Mesothelial cell of epicardium (in vitro differentiated cells): ENCODE measurements around the gene PEX7. TPM values are rescaled to one million over a fixed set of nuclear protein-coding genes. Genes with fewer than 3 reads are reported as not detected.

ENCODE experiments used
- DNase-seq, 2 experiments: peaks; one replicate each; pipeline ENCODE4 v3.0.0; 2021; ENCODE audit warnings: low spot score in 2 of 2; ENCODE audit not compliant: unreplicated experiment in 2 of 2
- H3K27ac Mint-ChIP-seq: 2 replicates; pipeline ENCODE4 v1.8.0; 2021; ENCODE audit warnings: mixed read lengths
- H3K27me3 Mint-ChIP-seq: 2 replicates; pipeline ENCODE4 v1.8.0; 2021; ENCODE audit warnings: low read depth, mixed read lengths
- H3K36me3 Mint-ChIP-seq: 2 replicates; pipeline ENCODE4 v1.8.0; 2021; ENCODE audit warnings: mixed read lengths
- H3K4me1 Mint-ChIP-seq: 2 replicates; pipeline ENCODE4 v1.8.0; 2021; ENCODE audit warnings: mixed read lengths
- H3K4me3 Mint-ChIP-seq: 2 replicates; pipeline ENCODE4 v1.8.0; 2021; ENCODE audit warnings: mild to moderate bottlenecking, moderate library complexity, mixed read lengths
- H3K9me3 Mint-ChIP-seq: 2 replicates; pipeline ENCODE4 v1.8.0; 2021; ENCODE audit warnings: mixed read lengths
- total RNA-seq: library from RNA; stranded (reverse); gene quantifications from 3 replicates; pipeline ENCODE4 v1.2.1, GENCODE V29; 2021
- TF ChIP-seq, protein P1 (sequence below): fragments of 200-600 bp; sonication (generic); IDR thresholded peaks from one replicate; pipeline ENCODE4 v1.5.0; 2021; ENCODE audit warnings: antibody characterized with exemption; ENCODE audit not compliant: unreplicated experiment

Gene PEX7
- total RNA-seq, 1 donor from 2014 or later, result 8.3 TPM

DNA sequence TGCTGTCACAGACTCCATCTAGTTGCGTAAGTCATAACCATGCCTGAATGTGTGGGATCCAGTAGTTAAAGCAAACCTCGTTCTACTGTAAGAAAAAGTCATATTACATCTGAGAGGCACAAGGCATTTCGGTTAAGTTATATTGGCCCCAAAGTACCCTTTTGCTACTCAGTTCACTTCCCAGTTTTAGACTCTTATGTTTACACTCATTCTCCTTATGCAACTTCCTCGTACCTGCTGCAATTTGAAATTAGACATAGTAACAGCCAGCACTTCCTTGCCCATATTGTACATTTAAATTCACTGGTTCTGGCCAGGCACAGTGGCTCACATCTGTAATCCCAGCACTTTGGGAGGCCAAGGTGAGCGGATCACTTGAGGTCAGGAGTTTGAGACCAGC lies 37.0 kb downstream of the PEX7 start:
- H3K27me3 Mint-ChIP-seq, result no peaks in the 10 kb centered on the region
- H3K27ac Mint-ChIP-seq, result no peak overlapping the region
- no peaks in the 10 kb centered on the region for H3K9me3 Mint-ChIP-seq
- TF ChIP-seq, protein P1, sequence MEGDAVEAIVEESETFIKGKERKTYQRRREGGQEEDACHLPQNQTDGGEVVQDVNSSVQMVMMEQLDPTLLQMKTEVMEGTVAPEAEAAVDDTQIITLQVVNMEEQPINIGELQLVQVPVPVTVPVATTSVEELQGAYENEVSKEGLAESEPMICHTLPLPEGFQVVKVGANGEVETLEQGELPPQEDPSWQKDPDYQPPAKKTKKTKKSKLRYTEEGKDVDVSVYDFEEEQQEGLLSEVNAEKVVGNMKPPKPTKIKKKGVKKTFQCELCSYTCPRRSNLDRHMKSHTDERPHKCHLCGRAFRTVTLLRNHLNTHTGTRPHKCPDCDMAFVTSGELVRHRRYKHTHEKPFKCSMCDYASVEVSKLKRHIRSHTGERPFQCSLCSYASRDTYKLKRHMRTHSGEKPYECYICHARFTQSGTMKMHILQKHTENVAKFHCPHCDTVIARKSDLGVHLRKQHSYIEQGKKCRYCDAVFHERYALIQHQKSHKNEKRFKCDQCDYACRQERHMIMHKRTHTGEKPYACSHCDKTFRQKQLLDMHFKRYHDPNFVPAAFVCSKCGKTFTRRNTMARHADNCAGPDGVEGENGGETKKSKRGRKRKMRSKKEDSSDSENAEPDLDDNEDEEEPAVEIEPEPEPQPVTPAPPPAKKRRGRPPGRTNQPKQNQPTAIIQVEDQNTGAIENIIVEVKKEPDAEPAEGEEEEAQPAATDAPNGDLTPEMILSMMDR, result no peak
- DNase-seq, result no peak
- no peaks in the 10 kb centered on the region for H3K4me1 Mint-ChIP-seq
- H3K4me3 Mint-ChIP-seq, result no peak overlapping the region
- H3K36me3 Mint-ChIP-seq, result peaks cover 2% of the 10 kb centered on the region

- TF ChIP-seq, protein P1, result no peak
- H3K27me3 Mint-ChIP-seq, result no peaks in the 10 kb centered on the region
- DNase-seq, result no peak
- no peak overlapping the region for H3K4me3 Mint-ChIP-seq
- no peak overlapping the region for H3K27ac Mint-ChIP-seq
- H3K36me3 Mint-ChIP-seq, result no peaks in the 10 kb centered on the region
- H3K9me3 Mint-ChIP-seq, result no peaks in the 10 kb centered on the region
- no peaks in the 10 kb centered on the region for H3K4me1 Mint-ChIP-seq
Measured at GRCh38 chr6:136860043-136860442, 37.7 kb downstream of the PEX7 start.

DNA sequence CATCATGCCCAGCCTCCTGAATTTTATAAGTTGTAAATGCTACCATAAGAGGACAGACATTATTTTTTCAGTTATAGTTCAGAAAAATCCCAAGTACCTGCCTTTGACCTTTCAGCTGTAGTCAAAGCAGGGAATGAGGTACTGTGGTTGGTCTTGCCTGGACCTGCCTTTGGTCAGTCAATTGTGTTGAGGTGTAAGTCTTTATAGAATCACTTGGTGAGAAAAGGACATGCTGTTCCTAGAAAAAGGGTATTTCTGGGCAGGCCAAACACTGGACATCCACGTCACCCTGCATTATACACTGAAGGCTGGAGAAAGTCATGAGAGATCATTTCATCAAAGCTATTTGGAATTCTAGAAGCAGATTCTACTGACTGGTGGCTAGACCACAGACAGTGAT lies 40.3 kb downstream of the PEX7 start:
- H3K4me1 Mint-ChIP-seq, result peaks cover 7% of the 10 kb centered on the region
- no peak overlapping the region for H3K4me3 Mint-ChIP-seq
- H3K9me3 Mint-ChIP-seq, result no peaks in the 10 kb centered on the region
- H3K36me3 Mint-ChIP-seq, result peaks cover 2% of the 10 kb centered on the region
- no peaks in the 10 kb centered on the region for H3K27me3 Mint-ChIP-seq
- no peak for DNase-seq
- H3K27ac Mint-ChIP-seq, result no peak overlapping the region
- TF ChIP-seq, protein P1, result no peak

GRCh38 chr6:136863752-136864151 lies 41.4 kb downstream of the PEX7 start:
- Mint-ChIP-seq H3K27me3 (no peaks in the 10 kb centered on the region), H3K4me1 (peaks cover 7% of the 10 kb centered on the region), H3K36me3 (peaks cover 2% of the 10 kb centered on the region), H3K27ac (no peak overlapping the region), H3K9me3 (no peaks in the 10 kb centered on the region), H3K4me3 (no peak overlapping the region)
- DNase-seq, result no peak
- TF ChIP-seq, protein P1, result no peak

- Mint-ChIP-seq H3K27ac (no peak overlapping the region), H3K36me3 (peaks cover 2% of the 10 kb centered on the region), H3K27me3 (no peaks in the 10 kb centered on the region)
Measured at GRCh38 chr6:136864676-136865075, 42.3 kb downstream of the PEX7 start.

More at GRCh38 chr6:136864676-136865075, 42.3 kb downstream of the PEX7 start:
- TF ChIP-seq, protein P1, result no peak
- peaks cover 7% of the 10 kb centered on the region for H3K4me1 Mint-ChIP-seq
- DNase-seq, result no peak
- no peak overlapping the region for H3K4me3 Mint-ChIP-seq
- no peaks in the 10 kb centered on the region for H3K9me3 Mint-ChIP-seq
